ENCODE results near the gene NADSYN1. TPM values are rescaled to one million over a fixed set of nuclear protein-coding genes. Genes with fewer than 3 reads are reported as not detected.

The NADSYN1 gene
- total and polyA plus RNA-seq, 4 donors = 62.8 to 79.3 (median 65.0) TPM

DNA sequence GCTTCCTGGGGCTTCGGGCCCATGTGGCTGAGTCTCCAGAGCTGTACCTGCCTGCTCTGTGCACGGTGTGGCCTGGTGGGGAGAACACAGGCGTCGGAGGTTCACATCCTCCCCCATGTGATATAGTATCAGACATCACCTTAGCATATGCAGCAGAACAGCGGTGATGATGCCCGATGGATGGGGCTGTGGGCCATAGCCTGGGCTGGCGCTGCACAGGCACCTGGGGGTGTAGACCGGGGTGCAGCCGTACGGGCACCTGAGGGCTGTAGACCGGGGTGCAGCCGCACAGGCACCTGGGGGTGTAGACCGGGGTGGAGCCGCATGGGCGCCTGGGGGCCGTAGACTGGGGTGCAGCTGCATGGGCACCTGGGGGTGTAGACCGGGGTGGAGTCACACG is 29.2 kb downstream of the NADSYN1 start:
- DNase-seq (no peak), ATAC-seq (ENCODE audit: insufficient read depth, low FRiP score) (no peak)
- peaks cover 0 to 11% (median 0%) of the 10 kb centered on the region in 5 donors for H3K4me1 ChIP-seq (ENCODE audit: control insufficient read depth in 5 of 5, insufficient read depth in 5 of 5, low read length in 5 of 5)
- no peak for TF ChIP-seq CTCF (IDR thresholded peaks at IDR 0.05; ENCODE audit: control extremely low read depth, extremely low read depth)
- H3K9ac ChIP-seq (ENCODE audit: insufficient read depth in 1 of 2, low read length in 2 of 2) = no peak overlapping the region
- 98 to 99% methylated on average over 18 of the region's 18 CpGs for WGBS, 2 donors
- no peak overlapping the region for H3K27ac ChIP-seq (ENCODE audit: low read depth in 1 of 2, low read length in 1 of 2)
- peaks cover 4 to 76% (median 35%) of the 10 kb centered on the region in 4 donors for H3K36me3 ChIP-seq (ENCODE audit: control insufficient read depth in 4 of 4, insufficient read depth in 4 of 4, low read length in 4 of 4)
- H3K9me3 ChIP-seq (ENCODE audit: control insufficient read depth in 4 of 4, insufficient read depth in 3 of 4, low read length in 3 of 4) = peaks cover 0 to 1% (median 0%) of the 10 kb centered on the region in 4 donors
- no peak overlapping the region for H3K4me3 ChIP-seq
- no peaks in the 10 kb centered on the region for H3K27me3 ChIP-seq (ENCODE audit: control insufficient read depth in 3 of 3, insufficient read depth in 3 of 3, low read length in 2 of 3)

GRCh38 chr11:71482746-71483364 is 29.9 kb downstream of the NADSYN1 start:
- Histone ChIP-seq H3K27ac (ENCODE audit: low read depth in 1 of 2, low read length in 1 of 2) (no peak overlapping the region), H3K4me1 (ENCODE audit: control insufficient read depth in 5 of 5, insufficient read depth in 5 of 5, low read length in 5 of 5) (peaks cover 0 to 11% (median 2%) of the 10 kb centered on the region in 5 donors), H3K9me3 (ENCODE audit: control insufficient read depth in 4 of 4, insufficient read depth in 3 of 4, low read length in 3 of 4) (peaks cover 0 to 1% (median 0%) of the 10 kb centered on the region in 4 donors), H3K36me3 (ENCODE audit: control insufficient read depth in 4 of 4, insufficient read depth in 4 of 4, low read length in 4 of 4) (peaks cover 4 to 70% (median 32%) of the 10 kb centered on the region in 4 donors), H3K4me3 (no peak overlapping the region), H3K27me3 (ENCODE audit: control insufficient read depth in 3 of 3, insufficient read depth in 3 of 3, low read length in 2 of 3) (no peaks in the 10 kb centered on the region), H3K9ac (ENCODE audit: insufficient read depth in 1 of 2, low read length in 2 of 2) (no peak overlapping the region)
- WGBS, 2 donors = 97% methylated on average over 13 of the region's 13 CpGs
- ATAC-seq (ENCODE audit: insufficient read depth, low FRiP score) = no peak
- TF ChIP-seq CTCF (IDR thresholded peaks at IDR 0.05; ENCODE audit: control extremely low read depth, extremely low read depth) = no peak
- no peak for DNase-seq

GRCh38 chr11:71483692-71484091 is 30.7 kb downstream of the NADSYN1 start:
- no peak for ATAC-seq (ENCODE audit: insufficient read depth, low FRiP score)
- no peak for TF ChIP-seq CTCF (IDR thresholded peaks at IDR 0.05; ENCODE audit: control extremely low read depth, extremely low read depth)
- no peaks in the 10 kb centered on the region for H3K27me3 ChIP-seq (ENCODE audit: control insufficient read depth in 3 of 3, insufficient read depth in 3 of 3, low read length in 2 of 3)
- H3K9me3 ChIP-seq (ENCODE audit: control insufficient read depth in 4 of 4, insufficient read depth in 3 of 4, low read length in 3 of 4) = peaks cover 0 to 1% (median 0%) of the 10 kb centered on the region in 4 donors
- H3K4me3 ChIP-seq = no peak overlapping the region
- DNase-seq = no peak
- no peak overlapping the region for H3K27ac ChIP-seq (ENCODE audit: low read depth in 1 of 2, low read length in 1 of 2)
- H3K4me1 ChIP-seq (ENCODE audit: control insufficient read depth in 5 of 5, insufficient read depth in 5 of 5, low read length in 5 of 5) = peaks cover 0 to 11% (median 5%) of the 10 kb centered on the region in 5 donors
- H3K9ac ChIP-seq (ENCODE audit: insufficient read depth in 1 of 2, low read length in 2 of 2) = no peak overlapping the region
- 97% methylated on average over 6 of the region's 6 CpGs for WGBS, 2 donors
- peaks cover 4 to 63% (median 32%) of the 10 kb centered on the region in 4 donors for H3K36me3 ChIP-seq (ENCODE audit: control insufficient read depth in 4 of 4, insufficient read depth in 4 of 4, low read length in 4 of 4)

All from lung (tissue), 12 donors.